Measurements from ENCODE around the gene NR6A1.

The NR6A1 gene

GRCh38 chr9:124765439-124765835 lies 5.7 kb downstream of the NR6A1 start:
- H3K4me3 Mint-ChIP-seq = no peak overlapping the region
- no peaks in the 10 kb centered on the region for H3K9me3 Mint-ChIP-seq
- intact Hi-C loops (cut with micrococcal nuclease) = loop anchor here (2.0 kb wide), 2 partner anchors 53 to 149 kb away; no protein-coding TSS in a partner anchor
- peaks cover 10% of the 10 kb centered on the region for H3K36me3 Mint-ChIP-seq (ENCODE audit: low read depth)
- peaks cover 16% of the 10 kb centered on the region for H3K27me3 Mint-ChIP-seq
- peaks cover 46% of the 10 kb centered on the region for H3K4me1 Mint-ChIP-seq (ENCODE audit: low read depth)
- no peak overlapping the region for H3K27ac Mint-ChIP-seq

- no peak overlapping the region for H3K27ac Mint-ChIP-seq
- H3K36me3 Mint-ChIP-seq (ENCODE audit: low read depth) = peaks cover 5% of the 10 kb centered on the region
- intact Hi-C loops (cut with micrococcal nuclease) = loop anchor here (2.0 kb wide), 2 partner anchors 52 to 148 kb away; no protein-coding TSS in a partner anchor
- H3K9me3 Mint-ChIP-seq = no peaks in the 10 kb centered on the region
- H3K27me3 Mint-ChIP-seq = peaks cover 11% of the 10 kb centered on the region
- H3K4me1 Mint-ChIP-seq (ENCODE audit: low read depth) = peaks cover 41% of the 10 kb centered on the region
- H3K4me3 Mint-ChIP-seq = no peak overlapping the region
These were observed 6.2 kb downstream of the NR6A1 start for GRCh38 chr9:124764774-124765438.

GRCh38 chr9:124762633-124763032 lies 8.5 kb downstream of the NR6A1 start:
- intact Hi-C loops (cut with micrococcal nuclease) = no loop called here
- no peaks in the 10 kb centered on the region for H3K27me3 Mint-ChIP-seq
- H3K36me3 Mint-ChIP-seq (ENCODE audit: low read depth) = no peaks in the 10 kb centered on the region
- no peak overlapping the region for H3K27ac Mint-ChIP-seq
- no peak overlapping the region for H3K4me3 Mint-ChIP-seq
- H3K4me1 Mint-ChIP-seq (ENCODE audit: low read depth) = peaks cover 41% of the 10 kb centered on the region
- H3K9me3 Mint-ChIP-seq = no peaks in the 10 kb centered on the region

GRCh38 chr9:124761710-124762109 lies 9.4 kb downstream of the NR6A1 start:
- Mint-ChIP-seq H3K27me3 (no peaks in the 10 kb centered on the region), H3K9me3 (no peaks in the 10 kb centered on the region), H3K4me3 (no peak overlapping the region), H3K27ac (no peak overlapping the region), H3K36me3 (ENCODE audit: low read depth) (no peaks in the 10 kb centered on the region), H3K4me1 (ENCODE audit: low read depth) (peaks cover 44% of the 10 kb centered on the region)
- intact Hi-C loops (cut with micrococcal nuclease) = no loop called here

GRCh38 chr9:124761196-124761595 lies 9.9 kb downstream of the NR6A1 start:
- intact Hi-C loops (cut with micrococcal nuclease) = no loop called here
- no peak overlapping the region for H3K27ac Mint-ChIP-seq
- H3K4me3 Mint-ChIP-seq = no peak overlapping the region
- H3K27me3 Mint-ChIP-seq = no peaks in the 10 kb centered on the region
- no peaks in the 10 kb centered on the region for H3K9me3 Mint-ChIP-seq
- H3K36me3 Mint-ChIP-seq (ENCODE audit: low read depth) = no peaks in the 10 kb centered on the region
- peaks cover 45% of the 10 kb centered on the region for H3K4me1 Mint-ChIP-seq (ENCODE audit: low read depth)

GRCh38 chr9:124760719-124761118 lies 10.4 kb downstream of the NR6A1 start:
- H3K4me1 Mint-ChIP-seq (ENCODE audit: low read depth) = peaks cover 45% of the 10 kb centered on the region
- no peak overlapping the region for H3K27ac Mint-ChIP-seq
- no peak overlapping the region for H3K4me3 Mint-ChIP-seq
- intact Hi-C loops (cut with micrococcal nuclease) = no loop called here
- no peaks in the 10 kb centered on the region for H3K9me3 Mint-ChIP-seq
- H3K36me3 Mint-ChIP-seq (ENCODE audit: low read depth) = no peaks in the 10 kb centered on the region
- no peaks in the 10 kb centered on the region for H3K27me3 Mint-ChIP-seq

GRCh38 chr9:124759327-124759726 lies 11.8 kb downstream of the NR6A1 start:
- H3K9me3 Mint-ChIP-seq = no peaks in the 10 kb centered on the region
- peak overlapping the region; percentile 71 for H3K27ac Mint-ChIP-seq
- no peak overlapping the region for H3K4me3 Mint-ChIP-seq
- intact Hi-C loops (cut with micrococcal nuclease) = no loop called here
- H3K27me3 Mint-ChIP-seq = no peaks in the 10 kb centered on the region
- H3K36me3 Mint-ChIP-seq (ENCODE audit: low read depth) = no peaks in the 10 kb centered on the region
- H3K4me1 Mint-ChIP-seq (ENCODE audit: low read depth) = peaks cover 57% of the 10 kb centered on the region

- intact Hi-C loops (cut with micrococcal nuclease) = no loop called here
- Mint-ChIP-seq H3K27ac (peak overlapping the region; percentile 71), H3K9me3 (no peaks in the 10 kb centered on the region), H3K36me3 (ENCODE audit: low read depth) (no peaks in the 10 kb centered on the region), H3K4me1 (ENCODE audit: low read depth) (peaks cover 59% of the 10 kb centered on the region), H3K27me3 (no peaks in the 10 kb centered on the region), H3K4me3 (no peak overlapping the region)
These were observed 12.4 kb downstream of the NR6A1 start for GRCh38 chr9:124758691-124759090.

GRCh38 chr9:124758061-124758460 lies 13.1 kb downstream of the NR6A1 start:
- H3K27ac Mint-ChIP-seq = peak overlapping the region; percentile 71
- H3K4me3 Mint-ChIP-seq = peak overlapping the region; percentile 54
- H3K36me3 Mint-ChIP-seq (ENCODE audit: low read depth) = no peaks in the 10 kb centered on the region
- H3K9me3 Mint-ChIP-seq = no peaks in the 10 kb centered on the region
- intact Hi-C loops (cut with micrococcal nuclease) = no loop called here
- H3K4me1 Mint-ChIP-seq (ENCODE audit: low read depth) = peaks cover 59% of the 10 kb centered on the region
- no peaks in the 10 kb centered on the region for H3K27me3 Mint-ChIP-seq

- Mint-ChIP-seq H3K9me3 (no peaks in the 10 kb centered on the region), H3K27ac (peak overlapping the region; percentile 71), H3K4me1 (ENCODE audit: low read depth) (peaks cover 62% of the 10 kb centered on the region), H3K27me3 (no peaks in the 10 kb centered on the region), H3K4me3 (peak overlapping the region; percentile 54), H3K36me3 (ENCODE audit: low read depth) (no peaks in the 10 kb centered on the region)
- intact Hi-C loops (cut with micrococcal nuclease) = no loop called here
These were observed 13.5 kb downstream of the NR6A1 start for GRCh38 chr9:124757616-124758015.

GRCh38 chr9:124756011-124756410 lies 15.1 kb downstream of the NR6A1 start:
- H3K36me3 Mint-ChIP-seq (ENCODE audit: low read depth) = no peaks in the 10 kb centered on the region
- no peaks in the 10 kb centered on the region for H3K27me3 Mint-ChIP-seq
- H3K27ac Mint-ChIP-seq = no peak overlapping the region
- H3K4me3 Mint-ChIP-seq = no peak overlapping the region
- peaks cover 56% of the 10 kb centered on the region for H3K4me1 Mint-ChIP-seq (ENCODE audit: low read depth)
- intact Hi-C loops (cut with micrococcal nuclease) = no loop called here
- no peaks in the 10 kb centered on the region for H3K9me3 Mint-ChIP-seq

GRCh38 chr9:124755061-124755460 lies 16.1 kb downstream of the NR6A1 start:
- intact Hi-C loops (cut with micrococcal nuclease) = loop anchor here (2.0 kb wide), 1 partner anchor 42 kb away; no protein-coding TSS in a partner anchor
- Mint-ChIP-seq H3K36me3 (ENCODE audit: low read depth) (no peaks in the 10 kb centered on the region), H3K27me3 (no peaks in the 10 kb centered on the region), H3K4me1 (ENCODE audit: low read depth) (peaks cover 55% of the 10 kb centered on the region), H3K9me3 (no peaks in the 10 kb centered on the region), H3K27ac (peak overlapping the region; percentile 53), H3K4me3 (no peak overlapping the region)

- intact Hi-C loops (cut with micrococcal nuclease) = loop anchor here (2.0 kb wide), 1 partner anchor 41 kb away; no protein-coding TSS in a partner anchor
- Mint-ChIP-seq H3K4me3 (no peak overlapping the region), H3K4me1 (ENCODE audit: low read depth) (peaks cover 59% of the 10 kb centered on the region), H3K27me3 (no peaks in the 10 kb centered on the region), H3K9me3 (no peaks in the 10 kb centered on the region), H3K36me3 (ENCODE audit: low read depth) (no peaks in the 10 kb centered on the region), H3K27ac (no peak overlapping the region)
These were observed 16.8 kb downstream of the NR6A1 start for GRCh38 chr9:124754289-124754688.

- intact Hi-C loops (cut with micrococcal nuclease) = no loop called here
- H3K27me3 Mint-ChIP-seq = no peaks in the 10 kb centered on the region
- H3K4me1 Mint-ChIP-seq (ENCODE audit: low read depth) = peaks cover 46% of the 10 kb centered on the region
- no peak overlapping the region for H3K4me3 Mint-ChIP-seq
- no peak overlapping the region for H3K27ac Mint-ChIP-seq
- H3K36me3 Mint-ChIP-seq (ENCODE audit: low read depth) = no peaks in the 10 kb centered on the region
- no peaks in the 10 kb centered on the region for H3K9me3 Mint-ChIP-seq
These were observed 18.1 kb downstream of the NR6A1 start for GRCh38 chr9:124752967-124753366.

- no peak overlapping the region for H3K4me3 Mint-ChIP-seq
- no peaks in the 10 kb centered on the region for H3K27me3 Mint-ChIP-seq
- H3K9me3 Mint-ChIP-seq = no peaks in the 10 kb centered on the region
- H3K27ac Mint-ChIP-seq = peak overlapping the region; percentile 43
- no peaks in the 10 kb centered on the region for H3K36me3 Mint-ChIP-seq (ENCODE audit: low read depth)
- peaks cover 33% of the 10 kb centered on the region for H3K4me1 Mint-ChIP-seq (ENCODE audit: low read depth)
- intact Hi-C loops (cut with micrococcal nuclease) = no loop called here
These were observed 21.3 kb downstream of the NR6A1 start for GRCh38 chr9:124749781-124750180.

All from dendritic cell treated with granulocyte-macrophage colony-stimulating factor and Interleukin-4, amounts not matched to agents 40 ng/mL and 50 ng/mL, for 4 days (primary cell).